HG03159 (cell line): ENCODE results near the gene GTF2A1.
A peak's percentile ranks its signal among the peaks of the same experiment; 100 is the strongest.
"Not testable (repeated sequence)": the region's sequence is repeated elsewhere in the genome, so short reads cannot be mapped to it uniquely, and the experiment has no call there.

Source experiments
- ATAC-seq: cut with Tn5 transposase; IDR thresholded peaks from one replicate; pipeline ENCODE4 v1.9.1; 2021; ENCODE audit warnings: mild to moderate bottlenecking, moderate library complexity; ENCODE audit not compliant: unreplicated experiment

Gene GTF2A1

GRCh38 chr14:81220830-81221578, at the start of gene GTF2A1:
GTF2A1 (minus strand) TSS chr14:81220959; CDS start chr14:81220518, 441 bp downstream.
- ATAC-seq: peak; percentile 78

- ATAC-seq: no peak
Measured at GRCh38 chr14:81269979-81270375, 49.2 kb upstream of the GTF2A1 start.

- peak; percentile 74 for ATAC-seq
Measured at GRCh38 chr14:81269100-81269978, 48.6 kb upstream of the GTF2A1 start.

- peak; percentile 50 for ATAC-seq
Measured at GRCh38 chr14:81268016-81268416, 47.3 kb upstream of the GTF2A1 start.

DNA sequence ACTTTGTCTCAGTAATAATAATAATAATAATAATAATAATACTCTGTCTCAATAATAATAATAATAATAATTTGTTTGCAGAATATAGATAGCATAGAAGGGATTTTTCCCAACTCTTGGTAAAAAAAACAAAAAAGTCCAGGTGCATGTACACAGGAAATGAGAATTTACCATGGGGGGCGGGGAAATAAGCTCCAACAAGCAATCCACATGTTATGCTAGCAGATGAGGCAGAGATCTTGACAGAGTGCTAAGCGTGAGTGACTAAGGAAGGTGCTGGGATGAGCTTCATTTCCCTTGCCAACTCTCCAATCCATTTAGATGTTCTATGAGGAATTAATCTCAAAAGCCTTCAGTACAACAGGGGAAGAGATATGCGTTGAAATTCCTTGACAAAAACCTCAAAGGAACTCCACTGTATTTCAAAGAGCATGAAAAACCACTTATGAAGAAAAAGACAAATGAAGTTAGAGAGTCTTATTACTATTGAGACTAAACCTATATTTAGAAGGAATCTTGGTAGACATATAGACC, 44.9 kb upstream of the GTF2A1 start:
- ATAC-seq: no peak

DNA sequence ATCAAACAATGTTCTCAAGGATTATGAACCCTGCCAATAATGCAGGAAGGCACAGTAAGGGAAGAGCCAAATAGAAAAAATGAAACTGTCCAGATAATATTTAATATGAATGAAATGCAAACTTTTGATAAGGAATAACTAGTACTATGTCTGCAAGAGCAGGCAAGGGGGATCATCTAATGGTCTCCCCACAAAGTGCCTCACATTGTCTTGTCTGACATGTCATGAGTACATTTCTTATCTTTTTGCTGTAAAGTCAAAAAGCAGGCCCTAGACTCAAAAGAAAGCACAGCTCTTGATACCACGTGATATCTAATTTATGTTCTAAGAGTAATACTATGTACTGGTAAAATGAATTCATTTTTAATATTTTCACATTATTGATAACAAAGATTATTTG, 43.9 kb upstream of the GTF2A1 start:
- ATAC-seq: no peak

DNA sequence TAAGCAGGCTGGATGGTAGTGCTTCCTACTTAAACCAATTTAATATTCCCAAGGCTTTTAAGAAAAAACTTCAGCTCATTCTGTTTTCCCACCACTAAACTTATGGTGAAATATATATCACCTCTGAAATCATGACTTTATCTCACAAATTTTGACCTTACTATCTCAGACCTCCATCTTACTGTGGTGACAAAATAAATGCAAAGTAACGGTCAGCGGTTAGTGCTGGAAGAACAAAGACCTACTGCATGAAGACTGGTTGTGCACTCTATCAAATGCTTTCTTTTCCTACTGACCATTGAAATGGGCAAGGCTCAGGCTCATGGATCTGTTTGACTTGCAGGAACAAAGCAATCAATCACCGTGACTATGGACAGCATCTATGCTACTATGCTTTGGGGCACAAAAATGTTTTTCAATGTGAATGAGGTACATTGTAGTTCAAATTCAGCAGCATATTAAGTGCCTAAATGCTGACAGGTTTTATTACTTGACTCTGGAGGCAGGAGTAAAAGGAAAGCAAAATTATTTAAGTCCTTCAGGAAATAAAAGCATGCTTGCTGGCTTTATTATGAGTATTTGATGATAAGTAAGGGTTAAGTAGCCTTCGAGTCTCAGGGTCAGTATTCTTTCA, 43.1 kb upstream of the GTF2A1 start:
- no peak for ATAC-seq

DNA sequence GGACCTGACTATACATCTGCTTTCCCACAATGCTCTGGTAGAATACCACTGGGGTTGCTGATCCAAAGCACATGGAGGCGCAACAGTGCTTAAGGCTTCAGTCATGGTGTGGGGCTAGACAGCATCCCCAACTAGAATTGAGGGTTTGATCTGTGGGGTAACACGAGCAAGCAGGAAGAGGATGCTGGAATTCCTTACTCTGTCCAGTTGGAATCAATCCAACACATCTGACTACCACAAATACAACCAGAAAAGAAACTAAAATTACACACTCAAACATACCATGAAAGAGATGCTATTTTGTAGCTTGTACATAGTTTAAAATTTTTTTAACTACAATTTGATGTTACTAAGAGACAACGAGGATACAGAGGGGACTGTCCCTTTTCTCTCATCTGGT, 40.4 kb upstream of the GTF2A1 start:
- no peak for ATAC-seq

GRCh38 chr14:81260732-81261131, 40.0 kb upstream of the GTF2A1 start:
- ATAC-seq: no peak

DNA sequence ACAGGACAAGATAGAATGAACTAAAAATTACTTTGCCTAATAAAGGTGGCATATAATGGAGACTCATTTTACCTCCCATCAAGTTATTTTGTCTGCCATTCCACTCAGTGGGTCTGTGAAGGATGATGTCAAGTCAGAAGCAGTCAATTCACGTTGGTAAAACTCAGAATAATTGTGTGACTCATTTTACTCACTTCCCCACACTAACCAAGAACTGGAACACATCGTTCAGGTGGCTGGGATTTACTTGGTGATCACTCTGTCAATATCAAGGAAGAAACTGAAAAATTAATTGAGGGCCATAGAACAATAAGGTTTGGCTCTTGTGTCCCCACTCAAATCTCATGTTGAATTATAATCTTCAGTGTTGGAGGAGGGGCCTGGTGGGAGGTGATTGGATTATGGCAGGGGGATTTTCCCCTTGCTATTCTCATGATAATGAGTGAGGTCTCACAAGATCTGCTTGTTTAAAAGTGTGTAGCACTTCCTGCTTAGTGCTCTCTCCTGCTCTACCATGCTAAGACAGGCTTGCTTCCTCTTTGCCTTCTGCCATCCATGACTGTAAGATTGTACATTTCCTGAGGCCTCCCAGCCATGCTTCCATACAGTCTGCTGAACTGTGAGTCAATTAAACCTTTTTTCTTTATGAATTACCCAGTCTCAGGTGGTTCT, 35.7 kb upstream of the GTF2A1 start:
- ATAC-seq: peak; percentile 57

DNA sequence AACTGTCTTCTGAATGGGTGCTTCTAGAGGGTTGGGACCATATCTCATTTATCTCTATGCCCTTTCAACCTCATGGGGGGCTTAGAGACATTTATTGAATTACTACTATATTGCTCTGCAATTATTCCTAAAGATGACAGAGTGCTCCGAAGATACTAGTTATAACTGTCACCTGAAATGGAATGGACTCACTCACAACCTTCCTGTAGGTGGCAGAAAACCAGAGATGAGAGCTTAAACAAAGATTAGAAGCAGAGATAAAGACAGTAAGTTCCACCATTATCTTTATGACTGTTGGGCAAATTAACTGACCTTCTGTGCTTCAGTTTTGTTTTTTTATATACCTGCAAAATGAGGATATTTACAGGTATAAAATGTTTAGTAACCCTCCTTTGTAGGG, 31.5 kb upstream of the GTF2A1 start:
- no peak for ATAC-seq

GRCh38 chr14:81247271-81247766, 26.6 kb upstream of the GTF2A1 start:
- no peak for ATAC-seq

DNA sequence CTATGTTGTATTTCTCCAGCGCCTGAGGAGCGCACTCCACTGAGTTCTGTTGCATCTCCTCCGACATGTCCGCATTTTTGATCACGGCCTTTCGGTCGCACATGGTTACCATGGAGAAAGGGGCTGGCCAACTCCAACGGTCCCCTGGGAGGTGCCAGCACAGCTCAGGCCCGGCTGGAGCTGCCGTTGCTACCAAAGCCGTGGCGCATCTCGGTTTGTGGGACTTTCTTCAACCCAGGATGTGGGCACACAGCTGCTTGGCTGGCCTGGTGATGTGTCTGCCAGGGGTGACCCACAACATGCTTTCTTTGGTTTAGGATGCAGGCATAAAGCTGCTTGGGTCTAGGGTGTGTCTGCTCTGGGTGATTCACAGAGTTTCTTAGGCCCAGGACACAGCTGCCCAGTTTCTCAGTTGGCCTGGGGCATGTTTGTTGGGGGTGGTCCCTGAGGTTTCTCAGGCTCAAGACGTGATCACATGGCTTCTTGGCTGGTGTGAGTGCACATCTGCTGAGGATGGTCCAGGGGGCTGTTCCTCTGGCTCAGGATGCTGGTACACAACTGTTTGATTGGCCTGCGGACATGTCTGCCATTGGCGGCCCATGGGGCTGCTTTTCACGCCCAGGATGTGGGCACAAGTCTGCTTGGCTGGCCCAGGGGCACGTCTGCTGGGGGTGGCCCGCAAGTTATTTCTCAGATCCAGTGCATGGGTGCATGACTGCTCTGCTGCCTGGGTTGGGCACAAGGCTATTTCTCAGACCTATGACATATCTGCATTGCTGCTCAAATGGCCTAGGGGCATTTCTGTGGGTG, 25.9 kb upstream of the GTF2A1 start:
- ATAC-seq: no peak

DNA sequence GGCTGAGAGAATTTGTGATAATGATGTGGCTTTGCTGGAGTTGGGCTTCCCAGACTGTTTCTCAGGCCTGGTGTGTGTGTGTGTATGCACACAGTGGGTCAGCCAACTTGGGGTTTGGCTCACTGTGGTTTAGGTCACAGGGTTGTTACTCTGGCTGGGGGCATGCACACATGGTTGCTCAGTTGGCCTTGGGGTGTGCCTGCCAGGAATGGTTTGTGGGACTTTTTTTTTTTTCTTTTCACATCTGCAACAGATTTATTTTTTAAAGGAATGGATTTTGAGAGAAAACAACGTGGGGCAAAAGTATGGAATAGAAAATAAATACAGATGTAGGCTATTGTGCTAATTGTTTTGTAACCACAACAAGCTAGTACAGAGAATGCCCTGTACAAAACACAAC, 25.0 kb upstream of the GTF2A1 start:
- no peak for ATAC-seq

DNA sequence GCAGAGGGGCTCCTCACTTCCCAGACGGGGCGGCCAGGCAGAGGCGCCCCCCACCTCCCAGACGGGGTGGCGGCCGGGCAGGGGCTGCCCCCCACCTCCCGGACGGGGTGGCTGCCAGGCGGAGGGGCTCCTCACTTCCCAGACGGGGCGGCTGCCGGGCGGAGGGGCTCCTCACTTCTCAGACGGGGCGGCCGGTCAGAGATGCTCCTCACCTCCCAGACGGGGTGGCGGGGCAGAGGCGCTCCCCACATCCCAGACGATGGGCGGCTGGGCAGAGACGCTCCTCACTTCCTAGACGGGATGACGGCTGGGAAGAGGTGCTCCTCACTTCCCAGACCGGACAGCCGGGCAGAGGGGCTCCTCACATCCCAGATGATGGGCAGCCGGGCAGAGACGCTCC, 23.7 kb upstream of the GTF2A1 start:
- not testable (repeated sequence) for ATAC-seq

DNA sequence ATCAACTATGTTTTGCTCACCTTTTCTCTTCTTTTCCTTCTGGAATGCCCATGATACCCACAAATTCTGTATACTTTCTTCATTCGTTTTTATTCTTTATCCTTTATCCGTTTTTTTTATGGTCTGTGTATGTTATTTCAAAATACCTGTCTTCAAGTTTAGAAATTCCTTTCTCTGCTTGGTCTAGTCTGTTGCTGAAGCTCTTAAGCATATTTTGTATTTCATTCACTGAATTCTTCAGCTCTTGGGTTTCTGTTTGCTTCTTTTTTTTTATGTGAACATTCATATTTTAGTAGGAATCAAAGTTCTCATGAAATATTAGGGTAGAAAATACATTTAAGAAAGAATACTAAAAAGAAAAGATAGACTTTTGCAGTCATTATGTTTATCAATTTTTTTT, 22.7 kb upstream of the GTF2A1 start:
- ATAC-seq: no peak

DNA sequence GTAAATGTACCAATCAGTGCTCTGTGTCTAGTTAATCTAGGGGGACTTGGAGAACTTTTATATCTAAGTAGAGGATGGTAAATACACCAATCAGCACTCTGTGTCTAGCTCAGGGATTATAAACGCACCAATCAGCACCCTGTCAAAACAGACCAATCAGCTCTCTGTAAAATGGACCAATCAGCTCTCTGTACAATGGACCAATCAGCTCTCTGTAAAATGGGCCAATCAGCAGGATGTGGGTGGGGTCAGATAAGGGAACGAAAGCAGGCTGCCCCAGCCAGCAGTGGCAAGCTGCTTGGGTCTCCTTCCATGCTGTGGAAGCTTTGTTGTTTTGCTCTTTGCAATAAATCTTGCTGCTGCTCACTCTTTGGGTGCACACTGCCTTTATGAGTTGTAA, 16.1 kb upstream of the GTF2A1 start:
- not testable (repeated sequence) for ATAC-seq

DNA sequence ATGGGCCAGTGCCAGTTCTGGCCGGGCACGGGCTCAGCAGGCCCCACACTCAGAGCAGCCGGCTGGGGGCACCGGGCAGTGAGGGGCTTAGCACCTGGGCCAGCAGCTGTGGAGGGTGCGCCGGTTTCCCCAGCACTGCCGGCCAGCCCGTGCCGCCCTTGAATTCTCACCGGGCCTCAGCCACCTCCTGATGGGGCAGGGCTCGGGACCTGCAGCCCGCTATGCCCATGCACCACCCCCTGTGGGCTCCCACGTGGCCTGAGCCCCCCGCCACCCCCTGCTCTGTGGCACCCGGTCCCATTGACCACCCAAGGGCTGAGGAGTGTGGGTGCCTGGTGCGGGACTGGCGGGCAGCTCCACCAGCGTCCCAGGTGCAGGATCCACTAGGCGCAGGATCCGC, 15.4 kb upstream of the GTF2A1 start:
- ATAC-seq: no peak

- ATAC-seq: peak; percentile 58
Measured at GRCh38 chr14:81235096-81235495, 14.3 kb upstream of the GTF2A1 start.

DNA sequence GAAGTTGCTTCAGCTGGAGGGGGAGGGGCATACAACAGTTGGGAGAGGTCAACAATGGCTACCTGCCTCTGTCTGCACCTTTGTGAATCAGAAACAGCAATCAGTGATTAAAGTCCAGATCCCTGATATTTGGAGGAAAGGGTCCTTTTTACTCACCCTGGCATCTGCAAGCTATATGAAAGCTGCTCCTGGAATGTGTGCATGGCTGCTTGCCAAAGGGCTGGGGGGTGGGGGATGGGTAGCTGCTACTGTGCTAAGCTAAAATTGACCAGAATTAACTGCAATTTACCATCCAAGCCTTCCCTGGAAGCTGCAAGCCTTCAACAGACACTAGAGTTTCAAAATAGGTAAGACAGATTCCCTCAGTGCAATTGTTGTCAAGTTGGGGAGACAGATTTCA, 13.5 kb upstream of the GTF2A1 start:
- no peak for ATAC-seq
